GM20431 (cell line): ENCODE measurements around the gene RGMA.
"Not testable (repeated sequence)": the region's sequence is repeated elsewhere in the genome, so short reads cannot be mapped to it uniquely, and the experiment has no call there.

Source experiments
- in situ Hi-C: fragments of 300-500 bp; cut with MseI, MboI; formaldehyde crosslinking; loops from one replicate; pipeline ENCODE4 v1.15.0; 2020; ENCODE audit warnings: low sequenced_read_pairs; ENCODE audit not compliant: unreplicated experiment

RGMA gene

DNA sequence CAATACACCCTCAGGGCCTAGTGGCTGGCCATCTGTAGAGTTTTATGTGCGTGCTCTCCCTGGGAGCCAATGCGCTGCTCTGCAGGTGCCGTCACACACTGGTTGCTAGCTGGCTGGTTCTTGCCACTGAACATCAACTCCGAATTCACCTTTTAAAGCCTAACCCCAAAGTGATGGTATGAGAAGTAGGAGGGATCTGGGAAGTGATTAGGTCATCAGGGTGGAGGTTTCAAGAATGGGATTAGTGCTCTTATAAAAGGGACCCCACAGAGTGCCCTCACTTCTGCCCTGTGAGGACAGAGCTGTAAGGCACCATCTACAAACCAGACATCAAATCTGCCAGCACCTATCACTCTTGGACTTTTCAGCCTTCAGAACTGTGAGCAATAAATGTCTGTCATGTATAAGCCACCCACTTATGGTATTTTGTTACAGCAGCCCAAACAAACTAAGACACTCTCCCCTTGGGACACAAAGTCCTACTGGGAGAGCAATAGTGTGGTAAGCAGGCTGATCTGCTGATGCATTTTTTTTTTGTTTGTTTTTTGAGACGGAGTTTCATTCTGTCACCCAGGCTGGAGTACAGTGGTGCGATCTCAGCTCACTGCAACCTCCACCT lies 20.3 kb downstream of the RGMA start:
- in situ Hi-C loops = no loop called here

DNA sequence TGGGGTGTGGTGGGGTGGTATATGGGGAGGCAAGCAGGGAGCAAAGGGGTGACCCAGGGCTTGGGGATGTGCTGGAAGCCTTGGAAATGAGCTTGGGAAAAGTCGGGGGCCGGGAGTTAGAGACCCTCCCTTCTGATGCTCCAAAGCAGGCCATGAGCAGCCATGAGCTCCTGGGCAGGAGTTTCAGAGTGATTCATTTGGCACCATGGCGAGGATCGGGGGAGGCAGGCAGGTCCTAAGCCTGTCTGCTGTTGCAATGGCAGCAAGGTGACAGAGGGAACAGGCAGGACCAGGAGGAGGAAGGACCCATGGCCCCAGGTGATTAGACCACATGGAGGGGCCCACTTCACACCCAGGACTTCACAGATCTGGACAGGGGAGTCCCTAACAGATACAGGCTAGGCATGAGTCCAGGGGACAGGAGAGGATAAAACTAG lies 21.3 kb downstream of the RGMA start:
- in situ Hi-C loops = no loop called here

DNA sequence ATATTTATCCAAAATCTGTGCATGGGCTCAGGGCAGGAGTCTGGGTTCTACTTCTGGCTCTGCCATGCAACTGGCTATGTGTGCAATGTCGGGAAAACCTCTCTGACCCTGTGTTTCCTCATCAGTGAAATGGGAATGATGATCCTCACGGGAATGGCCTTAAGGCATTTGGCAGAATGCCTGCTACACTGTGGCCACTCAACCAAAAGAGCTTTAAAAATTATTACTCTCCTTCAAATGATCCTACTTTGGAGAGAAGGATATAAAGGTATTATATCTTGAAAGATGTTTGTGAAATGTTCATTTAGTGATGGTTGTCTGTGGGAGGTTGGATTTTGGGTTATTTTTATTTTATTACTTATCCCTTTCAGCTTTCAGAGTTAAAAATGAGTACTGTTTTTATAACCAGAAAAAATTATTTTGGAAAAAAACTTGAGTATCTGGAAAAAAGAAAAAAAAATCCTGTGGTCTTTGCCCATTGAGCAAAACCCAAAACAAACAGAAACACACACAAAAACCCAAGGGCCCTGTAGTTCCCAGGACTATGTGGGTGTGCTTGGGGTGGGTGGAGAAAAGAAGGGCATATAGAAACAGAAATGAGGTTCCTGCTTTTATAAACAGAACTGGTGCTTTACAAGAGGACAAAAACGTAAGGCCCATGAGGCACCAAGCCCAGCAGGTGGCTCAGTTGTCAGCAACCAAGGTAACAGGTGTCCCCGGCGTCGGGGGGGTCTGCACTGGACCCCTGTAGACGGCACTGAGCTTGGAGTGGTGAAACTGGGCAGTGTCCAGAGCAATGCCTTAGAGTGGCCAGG lies 22.0 kb downstream of the RGMA start:
- in situ Hi-C loops = no loop called here

DNA sequence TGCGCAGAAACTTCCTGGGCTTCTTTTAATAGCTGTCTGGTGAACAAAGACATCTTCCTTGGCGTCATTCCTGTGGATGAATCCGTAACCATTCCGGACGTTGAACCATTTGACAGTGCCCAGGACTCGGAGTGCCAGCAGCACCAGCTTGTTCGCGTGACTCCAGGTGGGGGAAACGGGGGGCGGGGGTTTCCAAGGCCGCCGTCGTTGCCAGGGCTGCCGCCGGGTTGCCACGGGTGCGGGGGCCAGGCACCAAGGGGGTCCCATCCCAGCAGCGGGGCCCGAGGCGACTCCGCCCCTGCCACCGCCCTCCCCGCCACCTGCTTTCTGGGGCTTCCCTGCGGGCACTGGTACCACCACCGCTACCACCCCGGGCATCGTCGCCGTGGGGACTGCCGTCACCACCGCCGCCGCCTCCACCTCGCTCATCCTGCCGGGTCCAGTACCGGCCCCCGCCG lies 22.8 kb downstream of the RGMA start:
- in situ Hi-C loops = no loop called here

DNA sequence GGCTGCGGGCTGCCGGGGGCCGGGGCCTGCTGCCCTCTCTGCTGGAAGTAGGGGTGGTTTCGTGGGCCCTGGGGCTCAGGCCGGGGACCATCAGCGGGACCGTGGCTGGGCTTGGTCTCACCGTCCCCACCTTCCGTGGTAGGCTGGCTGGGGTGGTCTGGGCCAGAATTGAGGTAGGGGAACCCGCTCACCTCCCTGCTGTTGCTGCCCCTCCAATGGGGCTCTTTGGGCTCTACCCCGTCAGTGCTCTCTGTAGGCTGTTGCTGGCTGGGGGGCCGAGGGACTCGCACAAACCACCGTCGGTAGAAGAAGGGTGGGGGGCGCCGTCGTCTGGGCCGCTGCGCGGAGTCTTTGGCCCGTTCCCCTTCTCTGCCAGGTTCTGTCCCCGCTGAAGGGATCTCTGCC lies 23.4 kb downstream of the RGMA start:
- in situ Hi-C loops = no loop called here

DNA sequence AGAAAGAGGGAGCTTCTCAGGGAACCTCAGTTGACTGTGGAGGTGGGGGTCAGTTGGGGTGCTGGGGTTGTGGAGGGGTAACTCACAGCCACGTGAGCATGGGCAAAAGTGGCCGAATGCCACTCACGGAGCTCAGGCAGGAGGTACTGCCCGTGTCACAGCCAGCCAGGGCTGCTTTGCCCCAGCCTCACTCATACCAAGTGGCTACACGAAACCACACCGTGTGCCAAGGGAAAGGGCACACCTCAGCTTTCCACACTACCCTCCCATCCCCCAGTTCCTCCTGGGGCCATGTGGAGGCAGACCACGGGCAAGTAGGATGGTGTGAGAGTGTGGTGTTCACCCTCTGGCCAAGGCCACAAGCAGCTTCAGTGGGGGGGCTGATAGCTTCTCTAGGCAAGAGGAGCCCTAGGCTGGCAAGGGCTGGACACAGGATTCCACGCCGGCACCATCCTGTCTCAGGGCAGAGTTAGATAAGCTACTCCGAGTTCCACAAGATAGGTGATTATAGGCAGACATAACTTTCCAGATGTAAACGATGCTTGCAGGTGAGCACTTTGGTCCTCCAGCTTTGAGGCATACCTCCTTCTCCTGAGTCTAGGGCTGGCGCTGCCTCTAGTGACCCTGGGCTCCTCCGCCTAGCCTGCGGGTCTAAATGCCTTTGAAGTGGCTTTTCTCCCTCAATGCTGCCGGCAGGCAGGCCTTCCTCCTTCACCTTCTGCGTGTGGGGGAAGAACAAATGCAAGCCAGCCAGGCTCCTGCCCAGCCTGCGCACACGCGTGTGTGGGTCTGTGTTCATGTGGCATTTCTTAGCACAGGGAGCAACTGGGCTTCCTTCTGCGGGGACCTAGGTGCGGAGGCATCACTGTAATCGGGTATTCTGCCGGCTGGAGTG lies 25.0 kb downstream of the RGMA start:
- in situ Hi-C loops = no loop called here

DNA sequence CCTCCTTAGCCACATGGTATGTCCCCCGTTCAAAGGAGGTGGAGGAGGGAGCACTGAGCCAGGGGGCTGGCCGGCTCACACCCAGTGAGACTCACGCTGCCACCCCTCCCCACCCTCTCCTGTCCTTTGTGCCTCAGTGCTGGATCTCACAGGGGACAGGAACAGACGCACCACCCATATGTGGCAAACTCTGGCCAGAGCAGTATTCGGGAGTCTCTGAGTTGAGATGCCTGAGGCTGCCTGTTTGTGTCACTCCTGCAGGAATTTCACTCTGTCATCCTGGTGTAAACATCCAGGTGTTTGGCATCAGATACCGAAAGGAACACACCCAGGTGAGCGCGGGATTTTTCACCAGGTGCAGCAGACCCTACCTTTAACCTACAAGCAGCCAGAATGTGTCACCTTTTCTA lies 25.7 kb downstream of the RGMA start:
- in situ Hi-C loops = no loop called here

DNA sequence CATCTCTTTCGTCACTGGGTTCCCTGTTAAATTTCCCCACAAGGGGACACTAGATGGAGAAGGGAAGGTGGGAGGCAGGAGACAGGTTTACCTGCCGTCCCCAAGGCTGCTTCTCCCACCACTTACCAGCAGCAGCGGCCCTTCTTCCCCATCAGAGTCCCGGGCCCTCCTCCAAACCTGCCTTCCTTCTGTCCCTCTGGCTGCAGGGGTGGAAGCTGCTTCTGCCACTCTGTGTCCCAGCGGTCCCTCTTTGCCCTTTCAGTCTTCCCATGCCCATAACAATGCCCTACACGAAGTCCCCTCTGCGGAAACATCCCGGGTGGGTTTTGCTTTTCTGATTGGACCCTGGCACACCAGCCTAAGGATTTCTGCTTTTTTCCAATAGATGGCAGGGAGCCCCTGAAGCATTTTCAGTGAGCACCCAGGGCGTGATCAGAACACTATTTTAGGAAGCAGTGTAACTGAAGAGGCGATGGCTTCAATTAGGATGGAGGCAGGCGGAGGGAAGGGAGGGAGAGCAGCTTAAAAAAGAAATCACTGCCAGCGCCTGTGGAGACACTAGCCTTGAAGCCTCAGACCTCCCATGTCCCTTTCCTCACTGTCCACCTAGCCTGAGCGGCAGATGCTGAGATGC lies 26.3 kb downstream of the RGMA start:
- in situ Hi-C loops = not testable (repeated sequence)

DNA sequence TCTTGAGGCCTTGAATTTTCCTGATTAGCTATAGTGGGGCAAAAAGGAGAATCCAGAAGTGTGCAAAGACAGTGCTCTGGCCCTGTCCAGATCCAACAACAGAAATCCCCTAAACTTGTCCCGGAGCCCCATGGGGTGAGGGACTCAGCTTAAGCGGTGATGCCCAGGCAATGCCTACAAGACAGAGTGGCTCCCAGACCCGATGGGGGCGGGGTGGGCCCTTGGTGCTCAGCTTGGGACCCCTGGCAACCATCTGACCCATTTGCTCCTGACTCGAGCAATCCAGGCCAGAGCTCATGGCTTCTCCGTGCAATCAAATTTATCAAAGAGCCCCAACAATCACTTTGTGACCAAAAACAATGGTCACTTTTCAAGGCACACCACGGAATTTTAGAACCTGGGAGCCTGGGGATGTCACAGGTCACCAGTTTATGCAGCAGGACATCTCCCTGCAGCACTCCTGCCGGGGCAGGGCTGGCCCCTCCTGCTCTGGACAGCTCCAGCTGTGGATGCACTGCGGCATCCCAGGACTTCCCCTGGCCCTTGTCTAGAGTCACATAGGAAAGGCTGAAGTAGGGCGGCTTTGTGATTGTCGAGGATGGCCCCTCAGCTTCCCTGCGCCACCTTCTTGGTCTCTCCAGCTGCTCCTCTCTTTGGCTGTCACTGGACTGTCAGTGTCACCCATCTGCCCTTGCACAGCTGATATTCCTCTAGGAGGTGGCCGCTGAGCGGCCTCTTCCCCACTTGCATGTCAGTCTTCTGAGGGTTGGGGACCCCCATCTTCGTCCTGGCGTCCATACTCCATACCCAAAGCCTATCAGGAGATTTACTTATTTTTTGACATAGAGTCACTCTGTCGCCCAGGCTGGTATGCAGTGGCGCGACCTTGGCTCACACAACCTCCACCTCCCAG lies 28.4 kb downstream of the RGMA start:
- in situ Hi-C loops = no loop called here

DNA sequence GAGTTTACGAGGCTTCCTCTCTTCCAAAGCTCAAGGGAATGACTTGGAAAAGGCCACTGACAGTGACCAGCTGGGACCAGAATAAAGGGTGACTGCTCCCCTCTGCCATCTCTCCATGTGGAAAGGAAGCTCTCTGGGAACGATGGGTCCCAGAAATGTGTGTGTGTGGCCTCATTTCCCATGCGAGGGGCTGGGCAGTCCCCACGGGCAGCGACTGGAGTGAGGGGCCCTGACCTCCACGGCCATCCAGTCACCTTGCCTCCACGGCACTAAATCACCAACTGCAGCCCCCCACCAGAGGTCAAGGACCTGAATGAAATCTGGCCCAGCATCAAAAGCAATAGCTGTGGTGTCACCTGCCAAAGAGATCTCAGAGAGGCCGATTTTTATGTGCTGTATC lies 29.6 kb downstream of the RGMA start:
- in situ Hi-C loops = no loop called here

DNA sequence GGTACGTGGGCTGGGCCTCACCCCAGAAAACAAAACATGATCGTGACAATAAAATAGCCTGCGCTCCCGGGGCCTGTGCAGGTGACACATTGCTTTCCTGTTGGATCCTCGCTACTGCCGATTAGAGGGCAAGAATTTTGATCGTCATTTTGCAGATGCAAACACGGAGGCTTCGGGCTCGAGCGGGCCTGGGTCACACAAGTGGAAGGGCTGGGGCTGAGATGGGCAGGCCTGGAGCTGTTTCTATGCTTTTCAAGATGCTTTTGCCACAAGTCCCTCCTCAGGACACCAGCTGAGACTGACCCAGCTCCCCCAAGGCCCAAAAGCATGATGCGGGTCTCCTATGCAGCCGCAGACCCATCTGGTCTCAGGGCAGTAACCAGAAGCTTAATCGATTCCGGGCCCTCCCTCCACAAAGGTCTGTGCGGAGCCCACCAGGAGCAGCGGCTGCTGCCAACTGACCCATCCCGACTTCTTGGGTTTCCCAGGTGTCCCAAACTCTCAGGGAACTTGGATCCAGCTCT lies 30.0 kb downstream of the RGMA start:
- in situ Hi-C loops = no loop called here

DNA sequence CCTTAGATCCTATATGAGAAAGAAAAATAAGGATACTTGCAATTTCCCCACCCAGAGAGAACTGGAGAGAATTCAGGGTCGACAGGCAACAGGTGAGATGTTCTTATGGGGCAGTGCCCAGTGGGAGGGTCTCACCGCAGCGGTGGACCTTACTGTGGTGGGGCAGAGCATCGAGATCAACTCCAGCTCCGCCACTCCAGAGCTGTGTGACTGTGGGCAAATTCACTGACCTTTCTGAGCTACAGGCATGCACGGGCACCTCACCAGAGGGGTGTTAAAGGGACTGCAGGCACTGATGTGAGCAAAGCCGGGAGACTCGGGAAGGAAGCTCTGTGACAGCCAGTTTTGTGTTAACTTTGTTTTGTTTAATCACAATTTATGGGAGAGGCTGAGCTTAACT lies 30.9 kb downstream of the RGMA start:
- in situ Hi-C loops = no loop called here

DNA sequence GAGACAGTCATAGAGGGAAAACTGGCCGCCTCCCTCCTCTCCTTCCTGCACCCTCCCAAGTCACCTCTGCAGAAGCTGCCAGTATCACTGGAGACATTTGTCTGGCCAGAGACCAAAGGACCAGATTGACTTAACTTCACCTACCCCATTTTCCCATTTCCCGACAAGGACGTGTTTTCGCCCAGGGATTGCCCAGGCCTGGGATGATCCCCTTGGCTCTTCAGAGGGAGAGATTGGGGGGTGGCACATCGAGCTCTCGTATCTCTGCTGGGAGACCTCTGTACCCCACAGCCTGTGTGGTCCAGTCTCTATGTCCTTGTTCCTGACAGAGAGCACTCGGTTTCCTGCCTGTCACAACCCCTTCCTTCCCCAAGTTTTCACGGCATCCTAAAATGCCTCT lies 31.4 kb downstream of the RGMA start:
- in situ Hi-C loops = no loop called here

DNA sequence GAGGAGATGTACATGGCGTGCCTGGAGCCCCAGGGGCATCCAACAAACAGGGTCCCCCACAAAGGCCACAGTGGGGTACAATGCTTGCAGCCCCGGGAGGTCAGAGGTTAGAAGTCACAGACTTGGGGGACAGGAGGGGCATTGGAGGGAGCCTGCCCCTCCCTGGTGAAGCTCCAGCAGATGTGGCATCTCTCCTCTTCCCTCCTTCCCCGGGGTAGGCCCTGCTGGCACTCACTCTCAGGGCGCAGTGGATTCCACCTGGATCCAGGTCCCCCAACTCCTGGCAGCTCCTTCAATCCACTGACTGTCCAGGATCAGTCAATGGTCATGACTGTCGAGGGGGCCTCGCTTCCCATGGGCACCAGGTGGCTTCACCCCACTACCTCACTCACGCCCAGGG lies 32.2 kb downstream of the RGMA start:
- in situ Hi-C loops = no loop called here

DNA sequence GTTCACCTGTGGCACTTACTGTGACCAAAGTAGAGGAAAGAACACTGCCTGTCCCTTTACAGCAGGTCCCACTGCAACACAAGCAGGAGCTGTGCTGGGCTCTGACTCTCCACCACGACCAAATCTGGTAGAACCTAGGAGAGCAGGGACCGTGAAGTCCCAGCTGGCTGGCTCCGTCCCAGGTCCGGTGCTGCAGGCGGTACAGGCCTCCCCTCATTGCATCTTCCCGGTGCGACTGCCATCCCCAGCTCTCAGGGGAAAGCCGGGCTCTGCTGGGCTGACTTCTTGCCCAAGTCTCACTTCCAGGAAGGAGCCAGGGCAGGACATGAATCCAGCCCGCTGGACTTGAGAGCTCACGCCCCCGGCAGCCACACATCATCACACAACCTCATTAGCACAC lies 33.8 kb downstream of the RGMA start:
- in situ Hi-C loops = no loop called here

DNA sequence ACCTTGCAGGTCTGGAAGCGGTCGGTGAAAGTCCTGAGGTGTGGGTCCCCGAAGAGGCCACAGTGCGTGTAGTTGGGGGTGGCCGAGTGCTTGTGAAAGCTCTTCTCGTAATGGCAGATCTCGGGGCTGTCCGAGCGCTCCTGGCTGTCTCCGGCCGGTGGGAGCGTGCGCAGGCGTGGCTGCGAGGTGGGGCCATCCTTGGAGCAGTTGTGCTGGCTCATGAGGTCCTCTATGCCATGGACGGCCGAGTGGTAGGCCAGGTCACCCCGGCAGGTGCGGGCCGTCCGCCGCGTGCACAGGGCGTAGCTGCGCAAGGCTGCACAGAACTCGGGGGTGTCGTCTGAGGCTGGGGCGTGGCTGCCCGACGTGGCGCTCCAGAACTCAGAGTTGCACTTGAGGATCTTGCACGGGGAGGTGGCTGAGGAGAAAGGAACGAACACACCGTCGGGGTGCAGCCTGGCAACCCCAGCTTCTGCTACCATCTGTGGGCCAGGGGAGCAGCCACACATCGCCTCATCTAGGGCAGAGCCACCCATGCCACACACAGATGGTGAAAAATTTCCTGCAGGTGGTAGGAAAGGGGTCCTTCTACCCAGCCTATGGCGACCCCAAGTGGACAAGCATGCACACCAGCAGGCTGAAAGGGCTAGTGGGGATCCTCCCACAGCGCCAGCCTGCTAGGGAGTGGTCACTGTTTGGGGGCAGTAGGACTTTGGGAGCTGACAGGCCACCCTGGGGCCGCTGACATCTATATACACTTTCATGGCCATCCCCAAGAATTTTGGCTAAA lies 36.7 kb downstream of the RGMA start:
- in situ Hi-C loops = no loop called here

DNA sequence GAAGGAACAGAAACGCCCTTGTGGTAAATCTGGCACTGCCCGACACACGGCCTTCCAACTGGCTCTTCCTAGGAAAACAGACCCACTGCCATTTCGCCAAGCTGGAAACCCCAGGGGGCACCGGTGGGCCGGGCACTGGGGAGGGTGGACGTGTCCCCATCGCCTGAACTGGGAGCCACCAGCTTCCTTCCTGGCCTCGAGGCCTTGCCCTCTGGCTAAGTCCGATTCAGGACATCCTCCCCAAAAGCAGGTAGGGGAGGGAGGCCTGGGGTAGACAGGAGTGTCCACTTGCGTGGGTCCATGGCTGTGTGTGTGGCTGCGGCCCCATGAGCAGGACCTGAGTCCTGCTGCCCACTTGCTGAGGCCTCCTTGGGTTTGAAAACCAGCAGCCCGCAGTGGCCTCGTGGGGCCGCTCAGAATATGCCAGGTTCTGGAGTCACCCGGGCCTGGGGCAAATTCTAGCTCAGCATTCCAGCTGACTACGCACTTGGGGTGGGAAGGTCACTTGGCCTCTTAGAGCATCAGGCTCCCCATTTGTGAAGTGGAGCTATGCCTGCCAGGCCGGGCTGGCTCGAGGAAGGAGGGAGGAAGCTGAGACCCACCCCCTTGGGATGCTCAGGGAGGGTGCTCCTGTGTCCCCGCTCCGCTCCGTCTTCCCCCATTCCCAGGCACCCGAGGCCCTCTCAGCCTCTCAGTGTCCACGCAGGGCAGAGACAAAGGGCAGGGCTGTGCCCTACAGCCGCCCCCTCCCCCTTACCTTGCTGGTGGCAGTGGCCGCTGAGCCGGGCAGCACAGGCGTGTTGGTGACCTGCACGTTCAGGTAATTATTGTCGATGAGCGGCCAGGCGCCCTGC lies 37.5 kb downstream of the RGMA start:
- in situ Hi-C loops = no loop called here
